Caco-2 (cell line): ENCODE measurements around the gene AGER. TPM values are rescaled to one million over a fixed set of nuclear protein-coding genes. Genes with fewer than 3 reads are reported as not detected.

Experiments
- BruUV-seq: library from RNA; stranded (reverse); fragments of 400-500 nt; replicated peaks from 2 replicates; lab custom pipeline; 2021; lab: Mats Ljungman, UMichigan
- CTCF ChIA-PET: fragments of 300-600 bp; sonication (Branson Sonifier 250); formaldehyde crosslinking; loops from one replicate; lab custom pipeline; 2022; ENCODE audit warnings: antibody characterized with exemption; lab: Charles Lee
- POLR2A ChIA-PET: fragments of 300-600 bp; sonication (Branson Sonifier 250); formaldehyde crosslinking; loops from one replicate; lab custom pipeline; 2022; ENCODE audit warnings: antibody characterized with exemption; lab: Charles Lee
- DNase-seq, 2 experiments: peaks; one replicate each; pipeline versions ENCODE4 v3.0.0 to v3.0.0-alpha.2; 2020 to 2022
- H3K27me3 ChIP-seq: replicated peaks from 2 replicates; pipeline ENCODE4 v1.6.0; 2011; ENCODE audit warnings: low read length; ENCODE audit not compliant: control insufficient read depth, insufficient read depth
- H3K36me3 ChIP-seq: 2 replicates; pipeline ENCODE4 v1.5.1; 2011; ENCODE audit warnings: low read length; ENCODE audit not compliant: control insufficient read depth, insufficient read depth
- H3K4me1 ChIP-seq: fragments of 250-450 bp; sonication (Bioruptor Pico); 2 replicates; pipeline ENCODE4 v1.5.1; 2020; ENCODE audit warnings: mild to moderate bottlenecking
- H3K4me3 ChIP-seq: 2 replicates; pipeline ENCODE4 v1.5.1; 2011; ENCODE audit warnings: low read depth, mild to moderate bottlenecking, control low read depth, low read length
- H3K9me3 ChIP-seq: fragments of 250-450 bp; sonication (Bioruptor Pico); 2 replicates; pipeline ENCODE4 v1.5.1; 2020; ENCODE audit warnings: mild to moderate bottlenecking, moderate library complexity
- H3K27ac Mint-ChIP-seq: one replicate; pipeline ENCODE4 v1.8.0; 2022; ENCODE audit warnings: mixed read lengths; ENCODE audit not compliant: unreplicated experiment
- H3K27me3 Mint-ChIP-seq: one replicate; pipeline ENCODE4 v1.8.0; 2022; ENCODE audit warnings: mixed read lengths; ENCODE audit not compliant: insufficient read depth, unreplicated experiment
- H3K36me3 Mint-ChIP-seq: one replicate; pipeline ENCODE4 v1.8.0; 2022; ENCODE audit warnings: mild to moderate bottlenecking, mixed read lengths; ENCODE audit not compliant: insufficient read depth, unreplicated experiment
- H3K4me1 Mint-ChIP-seq: one replicate; pipeline ENCODE4 v1.8.0; 2022; ENCODE audit warnings: low read depth, mixed read lengths; ENCODE audit not compliant: unreplicated experiment
- H3K4me3 Mint-ChIP-seq: one replicate; pipeline ENCODE4 v1.8.0; 2022; ENCODE audit warnings: mild to moderate bottlenecking, moderate library complexity, mixed read lengths; ENCODE audit not compliant: unreplicated experiment
- H3K9me3 Mint-ChIP-seq: one replicate; pipeline ENCODE4 v1.8.0; 2022; ENCODE audit warnings: mixed read lengths; ENCODE audit not compliant: unreplicated experiment
- intact Hi-C: fragments of 100-400 bp; cut with micrococcal nuclease; formaldehyde crosslinking; loops from one replicate; pipeline ENCODE4 v1.10.0; 2022; ENCODE audit not compliant: unreplicated experiment
- total RNA-seq: library from RNA; stranded (reverse); gene quantifications from 2 replicates; pipeline ENCODE4 v1.2.3, GENCODE V29; 2022
- TF ChIP-seq, protein P1 (sequence below), 2 experiments: fragments of 200-600 bp in 1 of 2; IDR thresholded peaks; 1 replicate in 1 of 2; 2 replicates in 1 of 2; pipeline versions ENCODE4 v1.5.1 to v1.8.0; 2011 to 2022; ENCODE audit warnings: antibody characterized with exemption in 1 of 2, control low read depth in 1 of 2, inconsistent platforms in 1 of 2, low read depth in 1 of 2, low read length in 1 of 2, mild to moderate bottlenecking in 1 of 2, moderate library complexity in 1 of 2; ENCODE audit not compliant: insufficient read depth in 1 of 2, severe bottlenecking in 1 of 2, unreplicated experiment in 1 of 2

AGER gene
- total RNA-seq, 1 experiment from 2014 or later: 10.3 TPM

GRCh38 chr6:32139590-32139989 is 44.5 kb downstream of the AGER start:
- CTCF ChIA-PET: no interaction called here
- BruUV-seq: no TSS peak
- intact Hi-C loops: no loop called here

GRCh38 chr6:32137454-32137853 is 46.6 kb downstream of the AGER start:
- H3K36me3 ChIP-seq: no peaks in the 10 kb centered on the region
- intact Hi-C loops: no loop called here
- H3K9me3 Mint-ChIP-seq: no peaks in the 10 kb centered on the region
- no peaks in the 10 kb centered on the region for H3K27me3 ChIP-seq
- peaks cover 25% of the 10 kb centered on the region for H3K4me1 ChIP-seq
- peaks cover 16% of the 10 kb centered on the region for H3K36me3 Mint-ChIP-seq
- TF ChIP-seq, protein P1, sequence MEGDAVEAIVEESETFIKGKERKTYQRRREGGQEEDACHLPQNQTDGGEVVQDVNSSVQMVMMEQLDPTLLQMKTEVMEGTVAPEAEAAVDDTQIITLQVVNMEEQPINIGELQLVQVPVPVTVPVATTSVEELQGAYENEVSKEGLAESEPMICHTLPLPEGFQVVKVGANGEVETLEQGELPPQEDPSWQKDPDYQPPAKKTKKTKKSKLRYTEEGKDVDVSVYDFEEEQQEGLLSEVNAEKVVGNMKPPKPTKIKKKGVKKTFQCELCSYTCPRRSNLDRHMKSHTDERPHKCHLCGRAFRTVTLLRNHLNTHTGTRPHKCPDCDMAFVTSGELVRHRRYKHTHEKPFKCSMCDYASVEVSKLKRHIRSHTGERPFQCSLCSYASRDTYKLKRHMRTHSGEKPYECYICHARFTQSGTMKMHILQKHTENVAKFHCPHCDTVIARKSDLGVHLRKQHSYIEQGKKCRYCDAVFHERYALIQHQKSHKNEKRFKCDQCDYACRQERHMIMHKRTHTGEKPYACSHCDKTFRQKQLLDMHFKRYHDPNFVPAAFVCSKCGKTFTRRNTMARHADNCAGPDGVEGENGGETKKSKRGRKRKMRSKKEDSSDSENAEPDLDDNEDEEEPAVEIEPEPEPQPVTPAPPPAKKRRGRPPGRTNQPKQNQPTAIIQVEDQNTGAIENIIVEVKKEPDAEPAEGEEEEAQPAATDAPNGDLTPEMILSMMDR (IDR thresholded peaks at IDR 0.05; ENCODE audit: insufficient read depth in 1 of 2, low read depth in 1 of 2, low read length in 1 of 2, severe bottlenecking in 1 of 2, unreplicated experiment in 1 of 2): no peak
- no peak overlapping the region for H3K27ac Mint-ChIP-seq
- no peaks in the 10 kb centered on the region for H3K9me3 ChIP-seq
- ChIA-PET POLR2A (no interaction called here), CTCF (no interaction called here)
- no peak for DNase-seq
- H3K4me1 Mint-ChIP-seq: peaks cover 24% of the 10 kb centered on the region
- H3K4me3 ChIP-seq: no peak overlapping the region
- H3K27me3 Mint-ChIP-seq: no peaks in the 10 kb centered on the region
- no peak overlapping the region for H3K4me3 Mint-ChIP-seq
- no TSS peak for BruUV-seq

More at GRCh38 chr6:32139590-32139989, 44.5 kb downstream of the AGER start:
- DNase-seq: no peak
- Mint-ChIP-seq H3K4me3 (no peak overlapping the region), H3K4me1 (peaks cover 24% of the 10 kb centered on the region), H3K27me3 (no peaks in the 10 kb centered on the region), H3K27ac (no peak overlapping the region), H3K36me3 (peaks cover 16% of the 10 kb centered on the region), H3K9me3 (no peaks in the 10 kb centered on the region)
- no peak overlapping the region for H3K4me3 ChIP-seq
- no peaks in the 10 kb centered on the region for H3K9me3 ChIP-seq
- peaks cover 43% of the 10 kb centered on the region for H3K4me1 ChIP-seq
- TF ChIP-seq, protein P1 (IDR thresholded peaks at IDR 0.05; ENCODE audit: insufficient read depth in 1 of 2, low read depth in 1 of 2, low read length in 1 of 2, severe bottlenecking in 1 of 2, unreplicated experiment in 1 of 2): no peak
- POLR2A ChIA-PET: no interaction called here
- H3K36me3 ChIP-seq: no peaks in the 10 kb centered on the region
- no peaks in the 10 kb centered on the region for H3K27me3 ChIP-seq

DNA sequence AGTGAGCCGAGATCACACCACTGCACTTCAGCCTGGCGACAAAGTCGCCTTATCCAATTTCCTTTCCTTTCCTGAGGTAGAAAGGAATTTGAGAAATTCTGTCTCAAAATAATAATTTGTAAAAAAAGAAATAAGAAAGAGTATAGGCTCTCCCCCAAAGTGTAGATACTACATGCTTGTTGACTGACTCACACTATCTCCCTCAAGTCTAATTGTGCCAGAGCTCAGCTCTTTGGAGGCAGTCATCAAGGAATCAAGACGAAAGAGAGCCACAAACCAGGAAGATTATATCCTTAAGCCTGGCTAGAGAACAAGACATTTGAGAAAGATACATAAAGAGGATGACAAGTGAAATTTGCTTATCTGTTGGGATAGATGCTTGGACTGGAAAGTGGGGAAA is 50.3 kb downstream of the AGER start:
- CTCF ChIA-PET: no interaction called here
- no peaks in the 10 kb centered on the region for H3K27me3 ChIP-seq
- H3K36me3 Mint-ChIP-seq: peaks cover 10% of the 10 kb centered on the region
- H3K9me3 Mint-ChIP-seq: no peaks in the 10 kb centered on the region
- TF ChIP-seq, protein P1 (IDR thresholded peaks at IDR 0.05; ENCODE audit: insufficient read depth in 1 of 2, low read depth in 1 of 2, low read length in 1 of 2, severe bottlenecking in 1 of 2, unreplicated experiment in 1 of 2): no peak
- peaks cover 18% of the 10 kb centered on the region for H3K4me1 Mint-ChIP-seq
- H3K4me1 ChIP-seq: peaks cover 5% of the 10 kb centered on the region; the same call in 1 of the 2 replicates
- intact Hi-C loops: no loop called here
- no TSS peak for BruUV-seq
- no peaks in the 10 kb centered on the region for H3K36me3 ChIP-seq
- no peaks in the 10 kb centered on the region for H3K9me3 ChIP-seq
- no peaks in the 10 kb centered on the region for H3K27me3 Mint-ChIP-seq
- no peak overlapping the region for H3K27ac Mint-ChIP-seq
- DNase-seq: no peak
- H3K4me3 ChIP-seq: no peak overlapping the region
- POLR2A ChIA-PET: no interaction called here
- no peak overlapping the region for H3K4me3 Mint-ChIP-seq
